Measurements from ENCODE around the gene KLF16.

KLF16 gene

GRCh38 chr19:1854039-1854541, 9.3 kb downstream of the KLF16 start:
- DNase-seq, result no peak

- DNase-seq, result peak; percentile 93
Observed at GRCh38 chr19:1853295-1854038, 9.9 kb downstream of the KLF16 start.

GRCh38 chr19:1852581-1853128, 10.7 kb downstream of the KLF16 start:
- DNase-seq, result no peak

- peak; percentile 65 for DNase-seq
Observed at GRCh38 chr19:1851654-1852580, 11.5 kb downstream of the KLF16 start.

GRCh38 chr19:1850809-1851653, 12.3 kb downstream of the KLF16 start:
- no peak for DNase-seq

- no peak for DNase-seq
Observed at GRCh38 chr19:1849886-1850398, 13.4 kb downstream of the KLF16 start.

GRCh38 chr19:1849132-1849474, 14.3 kb downstream of the KLF16 start:
- DNase-seq, result no peak

- DNase-seq, result peak; percentile 99
Observed at GRCh38 chr19:1848399-1849131, 14.8 kb downstream of the KLF16 start, which contains the start of gene REXO1. TSS of gene REXO1 (minus strand) at chr19:1848483. CDS start at chr19:1848358, 125 bp downstream.

GRCh38 chr19:1847684-1848398, 15.5 kb downstream of the KLF16 start:
- peak; percentile 62 for DNase-seq

GRCh38 chr19:1847348-1847683, 16.1 kb downstream of the KLF16 start:
- DNase-seq, result no peak

GRCh38 chr19:1846517-1847204, 16.7 kb downstream of the KLF16 start:
- no peak for DNase-seq

GRCh38 chr19:1845642-1846041, 17.7 kb downstream of the KLF16 start:
- no peak for DNase-seq

GRCh38 chr19:1845125-1845515, 18.3 kb downstream of the KLF16 start:
- DNase-seq, result no peak

- no peak for DNase-seq
Observed at GRCh38 chr19:1844513-1845124, 18.8 kb downstream of the KLF16 start.

- DNase-seq, result no peak
Observed at GRCh38 chr19:1843646-1844394, 19.6 kb downstream of the KLF16 start.

GRCh38 chr19:1843116-1843515, 20.3 kb downstream of the KLF16 start:
- DNase-seq, result no peak

- DNase-seq, result no peak
Observed at GRCh38 chr19:1841209-1841924, 22.0 kb downstream of the KLF16 start.

- DNase-seq, result no peak
Observed at GRCh38 chr19:1840541-1841115, 22.8 kb downstream of the KLF16 start.
